Psoas muscle (tissue), 8 donors: ENCODE measurements around the gene ZBTB49. TPM values are rescaled to one million over a fixed set of nuclear protein-coding genes. Genes with fewer than 3 reads are reported as not detected.

Experiments used
- ATAC-seq, 4 donors: fragments of 200-7000 bp; cut with Tn5 transposase; one replicate each; pipeline ENCODE4 v1.9.1; 2020; ENCODE audit warnings: moderate library complexity in 3 of 4, mild to moderate bottlenecking in 2 of 4
- DNase-seq, 2 donors: peaks; one replicate each; pipeline ENCODE4 v3.0.0-alpha.2; 2020
- H3K27ac ChIP-seq: fragments of 200-600 bp; one replicate; pipeline ENCODE4 v1.8.0; 2022
- H3K27me3 ChIP-seq, 3 donors: fragments of 200-600 bp in 1 of 3; one replicate each; pipeline versions ENCODE4 v1.6.1 to v1.8.0; 2013 to 2022; ENCODE audit warnings: low read length in 2 of 3, mild to moderate bottlenecking in 2 of 3, moderate library complexity in 1 of 3; ENCODE audit not compliant: insufficient read depth in 3 of 3
- H3K36me3 ChIP-seq, 2 donors: fragments of 200-600 bp in 1 of 2; one replicate each; pipeline versions ENCODE4 v1.6.1 to v1.8.0; 2013 to 2022; ENCODE audit warnings: low read depth in 1 of 2, mild to moderate bottlenecking in 1 of 2, moderate library complexity in 1 of 2; ENCODE audit not compliant: insufficient read depth in 1 of 2
- H3K4me1 ChIP-seq: fragments of 200-600 bp; one replicate; pipeline ENCODE4 v1.8.0; 2022
- H3K4me3 ChIP-seq: fragments of 200-600 bp; one replicate; pipeline ENCODE4 v1.8.0; 2022; ENCODE audit warnings: mild to moderate bottlenecking
- H3K9me3 ChIP-seq: fragments of 200-600 bp; one replicate; pipeline ENCODE4 v1.8.0; 2022
- CTCF ChIP-seq: fragments of 200-600 bp; IDR thresholded peaks from one replicate; pipeline ENCODE4 v1.8.0; 2022; ENCODE audit warnings: antibody characterized with exemption
- whole genome bisulfite sequencing, 3 donors: extraction: QIAGEN DNeasy Blood & Tissue Kit; methylation state at CpG; one replicate each; pipeline versions ENCODE4 v1.1.6 to v1.1.7; 2013; 5-methylcytosine and 5-hydroxymethylcytosine counted together
- intact Hi-C, 2 donors: fragments of 100-400 bp; cut with DNase I; formaldehyde crosslinking; loops; one replicate each; pipeline versions ENCODE4 v1.11.0 to v1.14.2; 2022
- polyA plus RNA-seq, 3 donors: library from polyadenylated mRNA; stranded (reverse); fragments of 200-250 nt; gene quantifications; one replicate each; pipeline ENCODE4 v1.2.3, GENCODE V29; 2013
- total RNA-seq, 4 donors: library from RNA; stranded (reverse); fragmentation: NEBNext Ultra II Directional in 2 of 4; extraction: Animal tissue kit (Norgen Biotek cat#: 25700) in 2 of 4; gene quantifications; one replicate each; pipeline versions ENCODE4 v1.2.1 to v1.2.4, GENCODE V29; 2021 to 2023
- donor health status: healthy with polysubstance abuse.
- donor health status: DM: no; HTN: no; CAD: no; lungs with moderate emphysema.
- donor health status: Bipolar disorder and iron deficiency.
- donor health status: healthy.
- donor health status: DM: yes; HTN: yes; CAD: no.
- donor health status: DM: no; HTN: no; CAD: no.
- donor health status: DM: no; HTN: no; CAD: no.
- donor health status: DM: yes; HTN: yes; CAD: no.

The ZBTB49 gene
- total and polyA plus RNA-seq, 7 donors, result 2.5 to 7.0 (median 4.2) TPM

- TF ChIP-seq CTCF, result no peak
- DNase-seq, result no peak
- H3K36me3 ChIP-seq, result peaks cover 5 to 61% of the 10 kb centered on the region in 2 donors
- peaks cover 22% of the 10 kb centered on the region for H3K4me1 ChIP-seq
- peak overlapping the region; percentile 72 for H3K27ac ChIP-seq
- no peak overlapping the region for H3K4me3 ChIP-seq
- ATAC-seq, result peak in 3 of 4 donors; percentile 30 to 33 (median 31)
- intact Hi-C loops, result loop anchor here (5.0 kb wide), 1 partner anchor 38 kb away; the partner anchor contains the start of gene TMEM128 (in 2 of the 2)
- WGBS, 3 donors, result 68 to 73% (median 69%) methylated on average over 11 of the region's 11 CpGs
- no peaks in the 10 kb centered on the region for H3K27me3 ChIP-seq
- no peaks in the 10 kb centered on the region for H3K9me3 ChIP-seq
Observed at GRCh38 chr4:4284827-4285618, 5.0 kb upstream of the ZBTB49 start.

DNA sequence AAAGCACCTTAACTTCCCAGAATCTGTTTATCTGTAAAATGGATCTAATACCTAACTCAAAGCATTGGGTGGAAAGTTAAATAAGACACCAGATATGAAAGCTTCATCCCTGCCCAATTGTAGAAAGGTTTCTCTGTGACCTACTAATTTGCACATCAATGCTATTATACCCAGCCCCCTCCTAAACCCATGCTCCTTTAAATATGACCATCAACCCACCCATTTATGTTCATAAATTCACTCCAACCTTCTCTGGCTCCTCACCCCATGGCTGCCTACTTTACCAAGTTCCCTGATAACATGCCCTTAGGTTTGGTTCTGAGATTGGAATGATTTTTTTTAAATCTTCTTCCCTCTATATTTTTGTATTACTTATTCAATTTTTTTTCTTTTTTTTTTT, 2.0 kb upstream of the ZBTB49 start:
- no peak for DNase-seq
- intact Hi-C loops, result loop anchor here (5.0 kb wide), 1 partner anchor 41 kb away; the partner anchor contains the start of gene TMEM128 (in 2 of the 2)

DNA sequence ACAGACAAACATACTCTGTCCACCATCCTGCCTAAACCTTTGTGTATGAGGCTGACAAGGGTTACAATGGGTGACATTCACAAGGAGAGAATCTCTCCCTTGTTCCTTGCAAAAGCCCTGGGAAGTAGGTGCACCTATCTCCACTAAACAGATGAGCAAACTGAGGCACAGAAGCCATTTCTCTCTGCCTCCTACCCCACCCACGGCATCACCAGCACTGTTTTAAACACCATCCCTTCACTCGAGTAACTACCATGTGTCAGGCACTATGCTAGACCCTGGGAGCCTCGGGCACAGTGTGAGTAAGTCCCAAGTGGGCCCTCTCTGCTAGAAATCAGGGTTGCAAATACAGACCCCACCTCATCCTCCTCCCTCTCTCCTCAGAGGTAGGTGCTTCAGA, 996 bp upstream of the ZBTB49 start:
- H3K9me3 ChIP-seq, result no peaks in the 10 kb centered on the region
- H3K27me3 ChIP-seq, result no peaks in the 10 kb centered on the region
- peaks cover 0 to 28% of the 10 kb centered on the region in 2 donors for H3K36me3 ChIP-seq
- no peak for DNase-seq
- WGBS, 3 donors, result 27 to 41% (median 29%) methylated on average over 3 of the region's 3 CpGs
- intact Hi-C loops, result loop anchor here (5.0 kb wide), 1 partner anchor 42 kb away; the partner anchor contains the start of gene TMEM128 (in 2 of the 2)
- peaks cover 46% of the 10 kb centered on the region for H3K4me1 ChIP-seq
- ATAC-seq, result no peak
- peak overlapping the region; percentile 91 for H3K27ac ChIP-seq
- no peak for TF ChIP-seq CTCF
- peak overlapping the region; percentile 93 for H3K4me3 ChIP-seq

More for the DNA sequence above, 2.0 kb upstream of the ZBTB49 start:
- Histone ChIP-seq H3K27me3 (no peaks in the 10 kb centered on the region), H3K27ac (no peak overlapping the region), H3K4me3 (no peak overlapping the region), H3K4me1 (peaks cover 36% of the 10 kb centered on the region), H3K36me3 (peaks cover 0 to 35% of the 10 kb centered on the region in 2 donors), H3K9me3 (no peaks in the 10 kb centered on the region)
- ATAC-seq, result no peak
- TF ChIP-seq CTCF, result no peak

- Histone ChIP-seq H3K27ac (peak overlapping the region; percentile 91), H3K9me3 (no peaks in the 10 kb centered on the region), H3K36me3 (peaks cover 0 to 22% of the 10 kb centered on the region in 2 donors), H3K4me1 (peaks cover 46% of the 10 kb centered on the region), H3K27me3 (no peaks in the 10 kb centered on the region), H3K4me3 (peak overlapping the region; percentile 93)
- peak in 2 of 4 donors; percentile 0 to 1 for ATAC-seq
- WGBS, 3 donors, result 0 to 1% (median 0%) methylated on average over 10 of the region's 10 CpGs
- TF ChIP-seq CTCF, result no peak
- no peak for DNase-seq
- intact Hi-C loops, result loop anchor here (5.0 kb wide), 1 partner anchor 42 kb away; the partner anchor contains the start of gene TMEM128 (in 2 of the 2)
Observed at GRCh38 chr4:4289597-4289940, 482 bp upstream of the ZBTB49 start.
